Measurements from ENCODE around the gene SLC38A11.

GRCh38 chr2:164932377-164932776, 22.9 kb downstream of the SLC38A11 start:
- TF ChIP-seq CTCF (IDR thresholded peaks at IDR 0.05) (no peak), POLR2A (IDR thresholded peaks at IDR 0.05) (no peak), EP300 (IDR thresholded peaks at IDR 0.05; ENCODE audit: low read depth) (no peak), POLR2AphosphoS5 (IDR thresholded peaks at IDR 0.05) (no peak)
